CD14-positive monocyte (primary cell): ENCODE measurements around the gene PROS1. TPM values are rescaled to one million over a fixed set of nuclear protein-coding genes. Genes with fewer than 3 reads are reported as not detected.
"Not testable (repeated sequence)": the region's sequence is repeated elsewhere in the genome, so short reads cannot be mapped to it uniquely, and the experiment has no call there.

ENCODE experiments used
- DNase-seq, 3 donors: peaks; one replicate each; pipeline ENCODE4 v3.0.0-alpha.2; 2011 to 2022
- H2AFZ ChIP-seq: 2 replicates; pipeline ENCODE4 v1.6.0; 2012; ENCODE audit warnings: mild to moderate bottlenecking, low read depth, low read length, inconsistent platforms; ENCODE audit not compliant: insufficient read depth, poor library complexity, severe bottlenecking
- H3K27ac ChIP-seq, 2 donors: 1 replicate in 1 of 2; 2 replicates in 1 of 2; pipeline ENCODE4 v1.5.1; 2012 to 2013; ENCODE audit warnings: low read length in 2 of 2, control low read depth in 1 of 2, inconsistent platforms in 1 of 2, low read depth in 1 of 2, mild to moderate bottlenecking in 1 of 2
- H3K27me3 ChIP-seq, 2 donors: one replicate each; pipeline versions ENCODE4 v1.6.0 to v1.6.1; 2011 to 2013; ENCODE audit warnings: low read length in 2 of 2; ENCODE audit not compliant: control insufficient read depth in 2 of 2, insufficient read depth in 2 of 2
- H3K36me3 ChIP-seq, 2 donors: replicated peaks in 1 of 2; 1 replicate in 1 of 2; 2 replicates in 1 of 2; pipeline versions ENCODE4 v1.5.1 to v1.6.1; 2012 to 2013; ENCODE audit warnings: low read length in 2 of 2, control low read depth in 1 of 2, inconsistent platforms in 1 of 2, mild to moderate bottlenecking in 1 of 2; ENCODE audit not compliant: insufficient read depth in 2 of 2, control insufficient read depth in 1 of 2
- H3K4me1 ChIP-seq, 2 donors: 1 replicate in 1 of 2; 2 replicates in 1 of 2; pipeline versions ENCODE4 v1.5.1 to v1.6.1; 2012 to 2013; ENCODE audit warnings: low read length in 2 of 2, control low read depth in 1 of 2, inconsistent platforms in 1 of 2, mild to moderate bottlenecking in 1 of 2, moderate library complexity in 1 of 2; ENCODE audit not compliant: insufficient read depth in 2 of 2, control insufficient read depth in 1 of 2
- H3K4me2 ChIP-seq: replicated peaks from 2 replicates; pipeline ENCODE3; 2012; ENCODE audit warnings: low read length, moderate library complexity, mild to moderate bottlenecking; ENCODE audit not compliant: poor library complexity, severe bottlenecking; ENCODE audit errors: extremely low read depth
- H3K4me3 ChIP-seq, 3 experiments: fragments of 200-600 bp in 1 of 3; sonication (generic) in 1 of 3; replicated peaks in 1 of 3; 1 replicate in 2 of 3; 2 replicates in 1 of 3; pipeline ENCODE4 v1.5.1; 2011 to 2013; ENCODE audit warnings: low read length in 3 of 3, mild to moderate bottlenecking in 3 of 3, control low read depth in 2 of 3, low read depth in 2 of 3, inconsistent platforms in 1 of 3, moderate library complexity in 1 of 3
- H3K79me2 ChIP-seq: 2 replicates; pipeline ENCODE4 v1.6.0; 2012; ENCODE audit warnings: mild to moderate bottlenecking, control low read depth, inconsistent platforms, low read length, moderate library complexity; ENCODE audit not compliant: insufficient read depth
- H3K9ac ChIP-seq: 2 replicates; pipeline ENCODE4 v1.6.0; 2017; ENCODE audit warnings: low read length, mild to moderate bottlenecking; ENCODE audit not compliant: insufficient read depth, poor library complexity, severe bottlenecking
- H3K9me3 ChIP-seq, 2 donors: replicated peaks in 1 of 2; 1 replicate in 1 of 2; 2 replicates in 1 of 2; pipeline versions ENCODE4 v1.5.1 to v1.6.1; 2012 to 2013; ENCODE audit warnings: low read length in 2 of 2, control low read depth in 1 of 2; ENCODE audit not compliant: control insufficient read depth in 1 of 2, insufficient read depth in 1 of 2
- H4K20me1 ChIP-seq: 2 replicates; pipeline ENCODE4 v1.6.0; 2012; ENCODE audit warnings: mild to moderate bottlenecking, low read length, control low read depth, moderate library complexity; ENCODE audit not compliant: insufficient read depth
- H3K27ac Mint-ChIP-seq, 7 donors: one replicate each; pipeline ENCODE4 v1.8.0; 2020; ENCODE audit warnings: mild to moderate bottlenecking in 7 of 7, mixed read lengths in 7 of 7, moderate library complexity in 6 of 7, inconsistent platforms in 2 of 7
- H3K27me3 Mint-ChIP-seq, 3 donors: one replicate each; pipeline ENCODE4 v1.8.0; 2021 to 2022; ENCODE audit warnings: low read depth in 3 of 3, mild to moderate bottlenecking in 3 of 3, mixed read lengths in 3 of 3, moderate library complexity in 3 of 3, inconsistent platforms in 1 of 3
- H3K36me3 Mint-ChIP-seq, 2 donors: one replicate each; pipeline ENCODE4 v1.8.0; 2020; ENCODE audit warnings: mixed read lengths in 2 of 2, inconsistent platforms in 1 of 2, mild to moderate bottlenecking in 1 of 2
- H3K4me1 Mint-ChIP-seq: one replicate; pipeline ENCODE4 v1.8.0; 2020; ENCODE audit warnings: mild to moderate bottlenecking, mixed read lengths
- H3K4me3 Mint-ChIP-seq, 2 donors: one replicate each; pipeline ENCODE4 v1.8.0; 2020; ENCODE audit warnings: mild to moderate bottlenecking in 2 of 2, mixed read lengths in 2 of 2, moderate library complexity in 1 of 2
- H3K9me3 Mint-ChIP-seq, 7 donors: one replicate each; pipeline ENCODE4 v1.8.0; 2020 to 2022; ENCODE audit warnings: mixed read lengths in 7 of 7, mild to moderate bottlenecking in 6 of 7, moderate library complexity in 6 of 7, inconsistent platforms in 2 of 7
- WGBS: methylation state at CpG from one replicate; pipeline ENCODE4 v1.1.5; 2013; ENCODE audit warnings: missing lambda C conversion rate; ENCODE audit not compliant: insufficient coverage; 5-methylcytosine and 5-hydroxymethylcytosine counted together
- intact Hi-C, 2 donors: fragments of 100-400 bp; cut with micrococcal nuclease; formaldehyde crosslinking; loops; one replicate each; pipeline versions ENCODE4 v1.15.0 to v1.15.1; 2023
- polyA plus RNA-seq, 3 donors: library from polyadenylated mRNA; depleted of rRNA in 1 of 3; unstranded in 2 of 3; stranded (reverse) in 1 of 3; fragments of 300-500 nt in 2 of 3; fragments of >200 nt in 1 of 3; fragmentation: Illumina TruSeq in 2 of 3; gene quantifications; 1 replicate in 2 of 3; 2 replicates in 1 of 3; pipeline ENCODE4 v1.2.3, GENCODE V29; 2012 to 2021
- TF ChIP-seq, protein P1 (sequence below): fragments of 200-600 bp; IDR thresholded peaks from one replicate; pipeline ENCODE4 v1.8.0; 2022; ENCODE audit warnings: antibody characterized with exemption, mild to moderate bottlenecking

The PROS1 gene
- polyA plus RNA-seq, 3 donors = 0.21 to 0.85 (median 0.58) TPM

DNA sequence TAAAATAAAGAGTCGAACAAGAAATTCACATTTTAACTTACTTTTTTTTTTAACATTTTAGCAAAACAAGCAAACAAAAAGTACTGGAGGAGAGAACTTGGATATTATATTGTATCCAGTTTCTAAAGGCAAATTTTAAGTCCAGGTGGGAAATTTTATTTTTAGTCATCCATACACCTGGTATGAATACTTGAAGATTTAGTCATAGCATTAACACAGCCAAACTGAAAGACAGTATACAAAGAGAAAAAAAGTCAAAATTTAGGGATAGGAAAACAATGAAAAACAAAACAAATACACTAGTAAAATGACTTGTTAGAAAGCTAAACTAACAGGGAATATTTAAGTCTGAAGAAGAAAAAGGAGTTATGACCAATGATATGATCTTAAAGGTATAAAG, 69.1 kb downstream of the PROS1 start:
- Histone ChIP-seq H3K4me3 (no peak overlapping the region), H3K27ac (no peak overlapping the region), H3K79me2 (no peaks in the 10 kb centered on the region), H3K27me3 (no peaks in the 10 kb centered on the region), H2AFZ (no peak overlapping the region), H3K4me2 (no peak overlapping the region), H3K4me1 (no peaks in the 10 kb centered on the region), H3K9ac (no peak overlapping the region), H4K20me1 (no peaks in the 10 kb centered on the region), H3K36me3 (no peaks in the 10 kb centered on the region), H3K9me3 (peaks cover 13 to 25% of the 10 kb centered on the region in 2 donors)
- intact Hi-C loops = no loop called here
- H3K4me3 Mint-ChIP-seq = no peak overlapping the region
- H3K4me1 Mint-ChIP-seq = no peaks in the 10 kb centered on the region
- no peaks in the 10 kb centered on the region for H3K36me3 Mint-ChIP-seq
- no CpG with 5 or more reads among the region's 1 CpG for WGBS
- H3K27ac Mint-ChIP-seq = no peak overlapping the region
- peaks cover 0 to 2% (median 0%) of the 10 kb centered on the region in 3 donors for H3K27me3 Mint-ChIP-seq
- DNase-seq = no peak
- peaks cover 4 to 28% (median 14%) of the 10 kb centered on the region in 7 donors for H3K9me3 Mint-ChIP-seq
- TF ChIP-seq, protein P1, sequence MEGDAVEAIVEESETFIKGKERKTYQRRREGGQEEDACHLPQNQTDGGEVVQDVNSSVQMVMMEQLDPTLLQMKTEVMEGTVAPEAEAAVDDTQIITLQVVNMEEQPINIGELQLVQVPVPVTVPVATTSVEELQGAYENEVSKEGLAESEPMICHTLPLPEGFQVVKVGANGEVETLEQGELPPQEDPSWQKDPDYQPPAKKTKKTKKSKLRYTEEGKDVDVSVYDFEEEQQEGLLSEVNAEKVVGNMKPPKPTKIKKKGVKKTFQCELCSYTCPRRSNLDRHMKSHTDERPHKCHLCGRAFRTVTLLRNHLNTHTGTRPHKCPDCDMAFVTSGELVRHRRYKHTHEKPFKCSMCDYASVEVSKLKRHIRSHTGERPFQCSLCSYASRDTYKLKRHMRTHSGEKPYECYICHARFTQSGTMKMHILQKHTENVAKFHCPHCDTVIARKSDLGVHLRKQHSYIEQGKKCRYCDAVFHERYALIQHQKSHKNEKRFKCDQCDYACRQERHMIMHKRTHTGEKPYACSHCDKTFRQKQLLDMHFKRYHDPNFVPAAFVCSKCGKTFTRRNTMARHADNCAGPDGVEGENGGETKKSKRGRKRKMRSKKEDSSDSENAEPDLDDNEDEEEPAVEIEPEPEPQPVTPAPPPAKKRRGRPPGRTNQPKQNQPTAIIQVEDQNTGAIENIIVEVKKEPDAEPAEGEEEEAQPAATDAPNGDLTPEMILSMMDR = no peak

DNA sequence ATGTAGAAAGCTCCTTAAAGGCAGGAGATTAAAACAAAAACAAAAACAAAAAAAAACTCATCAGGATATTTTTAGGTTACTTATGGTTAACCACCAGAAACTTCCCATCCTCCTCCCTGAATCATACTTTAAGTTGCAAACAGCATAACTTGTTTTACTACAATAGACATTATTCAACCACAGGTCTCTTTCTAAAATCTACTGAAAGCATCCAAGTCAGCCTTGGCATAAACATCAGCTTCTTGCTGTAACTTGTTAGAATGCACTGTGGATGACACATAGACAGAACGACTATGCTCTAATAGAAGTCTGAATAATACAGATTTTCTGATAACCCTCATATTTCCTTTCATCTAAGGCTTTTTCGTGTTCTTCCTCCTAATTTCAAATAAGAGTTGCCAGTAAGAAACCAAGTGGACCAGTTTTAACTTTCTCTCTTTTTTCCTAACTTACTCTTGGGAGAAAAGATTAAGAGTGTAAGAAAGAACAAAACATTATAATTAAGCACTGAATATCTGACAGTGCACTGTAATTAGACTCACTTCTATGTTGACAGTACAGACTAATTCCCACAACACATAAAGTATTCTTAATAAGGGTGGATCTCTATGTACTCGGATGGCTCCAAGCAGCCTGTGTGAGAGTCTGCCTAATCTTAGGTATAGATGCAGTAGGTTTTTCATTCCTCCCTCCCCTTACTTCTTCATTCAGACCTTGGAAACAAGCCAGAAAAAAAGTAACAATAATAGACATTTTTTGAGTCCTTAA, 95.3 kb downstream of the PROS1 start:
- H3K79me2 ChIP-seq, H3K4me1 ChIP-seq, H3K4me3 ChIP-seq, intact Hi-C loops, DNase-seq, H4K20me1 ChIP-seq, H3K36me3 ChIP-seq, H3K4me2 ChIP-seq, H3K9ac ChIP-seq, H3K27me3 ChIP-seq, H2AFZ ChIP-seq, H3K27ac Mint-ChIP-seq, H3K4me3 Mint-ChIP-seq, H3K4me1 Mint-ChIP-seq, H3K36me3 Mint-ChIP-seq, H3K27ac ChIP-seq, H3K27me3 Mint-ChIP-seq: not testable (repeated sequence)
- peaks cover 14% of the 10 kb centered on the region in 2 donors for H3K9me3 ChIP-seq
- WGBS = no CpG with 5 or more reads among the region's 3 CpGs
- peaks cover 2 to 20% (median 13%) of the 10 kb centered on the region in 7 donors for H3K9me3 Mint-ChIP-seq

DNA sequence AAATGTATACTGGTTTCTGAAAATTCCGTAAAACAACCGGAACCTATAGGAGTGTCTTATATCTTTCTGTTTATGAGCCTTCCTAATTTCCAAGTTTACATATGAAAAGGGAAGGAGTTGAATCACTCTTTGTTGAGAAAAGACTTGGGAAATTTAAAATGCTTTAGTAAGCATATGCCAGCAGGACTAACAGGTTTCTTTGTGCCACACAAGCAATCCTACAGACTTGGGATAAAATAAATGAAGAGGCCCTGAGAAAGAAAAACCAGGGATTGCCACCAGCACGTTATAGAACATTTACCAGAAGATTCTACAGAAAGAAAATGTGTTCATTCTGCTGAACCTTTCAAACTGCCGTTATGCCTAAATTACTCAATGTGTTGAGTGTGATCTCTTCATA, 96.3 kb downstream of the PROS1 start:
- H3K27ac Mint-ChIP-seq, H3K36me3 ChIP-seq, H3K4me1 Mint-ChIP-seq, H3K36me3 Mint-ChIP-seq, H3K9me3 ChIP-seq, H3K9ac ChIP-seq, H3K27ac ChIP-seq, H3K27me3 ChIP-seq, intact Hi-C loops, H4K20me1 ChIP-seq, H3K4me1 ChIP-seq, H3K79me2 ChIP-seq, H2AFZ ChIP-seq, H3K4me3 ChIP-seq, H3K27me3 Mint-ChIP-seq, H3K4me3 Mint-ChIP-seq, DNase-seq, H3K4me2 ChIP-seq: not testable (repeated sequence)
- peaks cover 0 to 13% (median 6%) of the 10 kb centered on the region in 7 donors for H3K9me3 Mint-ChIP-seq
- no CpG with 5 or more reads among the region's 4 CpGs for WGBS

DNA sequence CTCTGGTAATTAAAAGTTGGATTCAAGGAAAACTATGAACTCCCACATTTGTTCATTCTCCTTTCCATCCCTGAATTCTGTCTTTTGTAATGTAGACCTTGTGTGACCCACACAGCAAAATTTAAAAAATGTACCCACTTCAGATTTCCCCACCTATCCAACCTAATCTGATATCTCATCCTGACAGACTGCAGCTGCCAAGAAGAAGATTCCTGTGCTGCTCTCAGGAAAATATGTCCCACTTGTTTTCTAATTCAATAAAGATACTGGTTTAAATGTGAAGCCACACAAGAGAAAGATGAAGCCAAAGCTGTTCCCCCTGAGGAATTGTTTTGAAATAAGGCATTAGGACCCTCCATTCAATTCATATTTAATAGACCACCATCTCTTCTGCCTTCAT, 100.3 kb downstream of the PROS1 start:
- DNase-seq, H3K27me3 Mint-ChIP-seq, H3K27me3 ChIP-seq, H3K36me3 ChIP-seq, H3K9ac ChIP-seq, H3K27ac Mint-ChIP-seq, H3K36me3 Mint-ChIP-seq, H3K4me1 ChIP-seq, H3K4me2 ChIP-seq, H2AFZ ChIP-seq, H3K79me2 ChIP-seq, H3K4me3 ChIP-seq, H3K4me3 Mint-ChIP-seq, H3K9me3 ChIP-seq, H3K4me1 Mint-ChIP-seq, intact Hi-C loops, H3K27ac ChIP-seq, H4K20me1 ChIP-seq: not testable (repeated sequence)
- peaks cover 5 to 25% (median 13%) of the 10 kb centered on the region in 7 donors for H3K9me3 Mint-ChIP-seq
